Naive B cell (primary cell): ENCODE measurements around the gene RYR2. TPM values are rescaled to one million over a fixed set of nuclear protein-coding genes. Genes with fewer than 3 reads are reported as not detected.
"Not testable (repeated sequence)": the region's sequence is repeated elsewhere in the genome, so short reads cannot be mapped to it uniquely, and the experiment has no call there.

Source experiments
- ATAC-seq, 2 donors: fragments of 150-1000 bp; cut with Tn5 transposase; 2 replicates each; pipeline ENCODE4 v1.10.0; 2021; ENCODE audit warnings: low read depth in 2 of 2, mild to moderate bottlenecking in 2 of 2, moderate library complexity in 2 of 2
- DNase-seq: peaks from one replicate; pipeline ENCODE4 v3.0.0; 2022
- H3K27ac Mint-ChIP-seq, 6 donors: one replicate each; pipeline ENCODE4 v1.8.0; 2020 to 2022; ENCODE audit warnings: mild to moderate bottlenecking in 6 of 6, mixed read lengths in 6 of 6, moderate library complexity in 5 of 6, inconsistent platforms in 2 of 6
- H3K27me3 Mint-ChIP-seq, 3 donors: one replicate each; pipeline ENCODE4 v1.8.0; 2021 to 2022; ENCODE audit warnings: mixed read lengths in 3 of 3, mild to moderate bottlenecking in 1 of 3
- H3K36me3 Mint-ChIP-seq, 2 donors: one replicate each; pipeline ENCODE4 v1.8.0; 2020 to 2022; ENCODE audit warnings: mixed read lengths in 2 of 2, inconsistent platforms in 1 of 2, mild to moderate bottlenecking in 1 of 2
- H3K4me1 Mint-ChIP-seq, 3 donors: one replicate each; pipeline ENCODE4 v1.8.0; 2020 to 2022; ENCODE audit warnings: mixed read lengths in 3 of 3, inconsistent platforms in 1 of 3, mild to moderate bottlenecking in 1 of 3, moderate library complexity in 1 of 3
- H3K4me3 Mint-ChIP-seq, 8 donors: one replicate each; pipeline ENCODE4 v1.8.0; 2020 to 2022; ENCODE audit warnings: mild to moderate bottlenecking in 8 of 8, mixed read lengths in 8 of 8, moderate library complexity in 8 of 8, inconsistent platforms in 2 of 8
- H3K9me3 Mint-ChIP-seq, 7 donors: one replicate each; pipeline ENCODE4 v1.8.0; 2020 to 2022; ENCODE audit warnings: mixed read lengths in 7 of 7, mild to moderate bottlenecking in 5 of 7, inconsistent platforms in 2 of 7, moderate library complexity in 1 of 7
- polyA plus RNA-seq, 6 donors: library from polyadenylated mRNA; unstranded; fragments of 300-500 nt; fragmentation: Illumina TruSeq; gene quantifications; one replicate each; pipeline ENCODE4 v1.2.3, GENCODE V29; 2021; ENCODE audit warnings: low read depth in 6 of 6

RYR2 gene
- polyA plus RNA-seq, 6 donors from 2014 or later, result 0.09 TPM; not detected in 5

GRCh38 chr1:237111807-237112206 lies 69.8 kb downstream of the RYR2 start:
- H3K27me3 Mint-ChIP-seq, result peaks cover 0 to 4% (median 0%) of the 10 kb centered on the region in 3 donors
- ATAC-seq, result no peak

GRCh38 chr1:237112663-237113062 lies 70.7 kb downstream of the RYR2 start:
- Mint-ChIP-seq H3K27ac (no peak overlapping the region), H3K9me3 (peaks cover 0 to 4% (median 0%) of the 10 kb centered on the region in 7 donors), H3K36me3 (no peaks in the 10 kb centered on the region), H3K4me1 (no peaks in the 10 kb centered on the region), H3K27me3 (peaks cover 0 to 4% (median 0%) of the 10 kb centered on the region in 3 donors), H3K4me3 (no peak overlapping the region)
- ATAC-seq, result no peak
- no peak for DNase-seq

More at GRCh38 chr1:237111807-237112206, 69.8 kb downstream of the RYR2 start:
- H3K27ac Mint-ChIP-seq, result no peak overlapping the region
- H3K36me3 Mint-ChIP-seq, result no peaks in the 10 kb centered on the region
- DNase-seq, result no peak
- H3K9me3 Mint-ChIP-seq, result peaks cover 0 to 5% (median 0%) of the 10 kb centered on the region in 7 donors
- no peak overlapping the region for H3K4me3 Mint-ChIP-seq
- no peaks in the 10 kb centered on the region for H3K4me1 Mint-ChIP-seq

DNA sequence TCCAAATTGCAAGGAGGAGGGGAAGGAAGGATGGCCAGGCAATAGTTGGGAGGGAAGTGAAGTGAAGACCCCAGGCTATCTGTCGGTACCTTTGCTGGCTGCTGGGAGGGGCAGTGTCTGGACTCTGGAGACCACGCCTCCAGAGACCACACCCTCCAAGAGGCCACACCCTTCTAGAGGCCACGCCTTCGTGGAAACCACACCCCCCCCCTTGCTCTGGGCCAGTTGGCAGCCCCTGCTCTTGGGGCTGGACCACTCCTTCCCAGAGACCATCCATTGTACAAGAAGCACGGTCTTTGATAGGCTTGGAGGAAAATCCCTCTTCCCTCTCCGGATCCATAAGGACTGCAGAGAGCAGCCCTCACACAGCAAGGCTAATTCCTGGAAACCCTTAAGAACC lies 73.1 kb downstream of the RYR2 start:
- Mint-ChIP-seq H3K9me3 (peaks cover 0 to 4% (median 0%) of the 10 kb centered on the region in 7 donors), H3K27me3 (peaks cover 0 to 4% (median 0%) of the 10 kb centered on the region in 3 donors), H3K27ac (no peak overlapping the region), H3K4me3 (no peak overlapping the region), H3K36me3 (no peaks in the 10 kb centered on the region), H3K4me1 (no peaks in the 10 kb centered on the region)
- DNase-seq (no peak), ATAC-seq (no peak)

GRCh38 chr1:237119091-237119490 lies 77.1 kb downstream of the RYR2 start:
- Mint-ChIP-seq H3K27me3 (peaks cover 0 to 5% (median 4%) of the 10 kb centered on the region in 3 donors), H3K4me3 (no peak overlapping the region), H3K27ac (no peak overlapping the region), H3K9me3 (peaks cover 0 to 4% (median 2%) of the 10 kb centered on the region in 7 donors), H3K4me1 (no peaks in the 10 kb centered on the region), H3K36me3 (no peaks in the 10 kb centered on the region)
- no peak for ATAC-seq
- no peak for DNase-seq

DNA sequence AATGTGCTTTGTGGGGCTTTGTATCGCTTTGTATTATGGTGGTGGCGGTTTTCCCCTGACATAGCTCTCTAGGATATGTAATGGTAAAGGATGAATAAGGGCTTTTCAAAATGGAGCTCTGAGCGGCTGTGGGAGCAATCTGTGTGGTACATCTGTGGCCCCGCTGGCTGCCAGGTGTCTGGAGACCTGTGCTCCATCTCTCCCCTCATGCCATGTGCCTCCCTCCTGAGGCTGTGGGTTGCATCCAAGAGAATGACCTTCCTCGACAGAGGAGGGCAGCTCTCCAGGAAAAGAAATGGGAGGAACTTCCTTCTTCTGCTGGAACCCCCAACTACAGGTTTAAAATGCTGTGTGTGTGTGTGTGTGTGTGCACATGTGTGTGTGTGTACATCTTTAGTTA lies 78.7 kb downstream of the RYR2 start:
- DNase-seq (no peak), ATAC-seq (no peak)
- Mint-ChIP-seq H3K27me3 (peaks cover 0 to 5% (median 0%) of the 10 kb centered on the region in 3 donors), H3K27ac (no peak overlapping the region), H3K4me1 (no peaks in the 10 kb centered on the region), H3K4me3 (no peak overlapping the region), H3K9me3 (peaks cover 0 to 4% (median 2%) of the 10 kb centered on the region in 7 donors), H3K36me3 (no peaks in the 10 kb centered on the region)

- DNase-seq (no peak), ATAC-seq (no peak)
- Mint-ChIP-seq H3K36me3 (peaks cover 4 to 6% of the 10 kb centered on the region in 2 donors), H3K4me3 (no peak overlapping the region), H3K9me3 (peaks cover 5 to 16% (median 12%) of the 10 kb centered on the region in 7 donors), H3K4me1 (no peaks in the 10 kb centered on the region), H3K27me3 (peaks cover 0 to 5% (median 0%) of the 10 kb centered on the region in 3 donors), H3K27ac (no peak overlapping the region)
Observed at GRCh38 chr1:237124856-237125462, 83.0 kb downstream of the RYR2 start.

DNA sequence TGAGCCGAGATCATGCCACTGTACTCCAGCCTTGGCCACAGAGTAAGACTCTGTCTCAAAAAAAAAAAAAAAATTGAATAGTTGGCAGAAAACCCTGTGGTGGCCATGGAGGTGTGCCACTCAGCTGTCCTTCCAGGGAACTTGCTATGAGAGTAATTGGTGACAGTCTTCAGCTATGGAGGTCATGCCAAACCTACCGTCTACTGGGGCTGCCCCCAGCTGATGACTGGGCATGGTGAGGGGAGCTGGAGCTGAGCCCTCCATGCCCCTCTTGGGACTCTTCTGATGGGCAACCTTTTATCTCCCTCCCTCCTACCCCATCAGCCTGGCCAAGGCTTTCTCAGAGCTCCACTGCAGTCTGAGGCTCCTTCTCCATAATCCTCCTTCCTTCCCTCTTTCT lies 84.2 kb downstream of the RYR2 start:
- no peaks in the 10 kb centered on the region for H3K4me1 Mint-ChIP-seq
- no peak overlapping the region for H3K4me3 Mint-ChIP-seq
- no peak for DNase-seq

GRCh38 chr1:237127301-237127700 lies 85.3 kb downstream of the RYR2 start:
- H3K4me3 Mint-ChIP-seq, H3K36me3 Mint-ChIP-seq, ATAC-seq, H3K4me1 Mint-ChIP-seq, DNase-seq, H3K27ac Mint-ChIP-seq, H3K27me3 Mint-ChIP-seq: not testable (repeated sequence)
- peaks cover 13 to 36% (median 17%) of the 10 kb centered on the region in 7 donors for H3K9me3 Mint-ChIP-seq

More for the DNA sequence above, 84.2 kb downstream of the RYR2 start:
- peaks cover 0 to 5% (median 0%) of the 10 kb centered on the region in 3 donors for H3K27me3 Mint-ChIP-seq
- H3K9me3 Mint-ChIP-seq, result peaks cover 10 to 24% (median 16%) of the 10 kb centered on the region in 7 donors
- H3K27ac Mint-ChIP-seq, result no peak overlapping the region
- ATAC-seq, result no peak
- peaks cover 4 to 6% of the 10 kb centered on the region in 2 donors for H3K36me3 Mint-ChIP-seq

- Mint-ChIP-seq H3K4me3 (no peak overlapping the region), H3K4me1 (no peaks in the 10 kb centered on the region), H3K9me3 (peaks cover 15 to 50% (median 25%) of the 10 kb centered on the region in 7 donors)
Observed at GRCh38 chr1:237133921-237134320, 91.9 kb downstream of the RYR2 start.

DNA sequence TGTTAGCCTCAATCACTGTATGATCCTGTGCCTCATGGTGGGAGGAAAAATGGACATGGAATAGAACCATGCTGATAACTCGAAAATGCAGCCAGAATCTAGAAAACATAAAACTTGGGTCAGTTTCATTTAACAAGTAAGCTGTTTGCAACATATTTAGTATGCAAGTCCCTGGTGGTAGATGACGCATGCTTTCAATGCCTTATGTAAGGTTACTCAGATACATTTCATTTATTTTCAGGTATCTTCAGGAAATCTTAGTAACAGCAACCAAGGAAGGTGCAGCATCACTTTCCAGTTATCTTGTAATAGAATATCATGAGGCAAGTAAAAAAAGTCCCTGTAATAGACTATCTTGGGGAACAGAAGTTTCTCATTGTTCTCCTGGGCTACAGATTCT lies 92.9 kb downstream of the RYR2 start:
- H3K27ac Mint-ChIP-seq, result no peak overlapping the region
- no peak for DNase-seq
- H3K4me3 Mint-ChIP-seq, result no peak overlapping the region
- H3K27me3 Mint-ChIP-seq, result no peaks in the 10 kb centered on the region
- H3K4me1 Mint-ChIP-seq, result no peaks in the 10 kb centered on the region
- no peak for ATAC-seq
- H3K36me3 Mint-ChIP-seq, result no peaks in the 10 kb centered on the region
- peaks cover 12 to 48% (median 25%) of the 10 kb centered on the region in 7 donors for H3K9me3 Mint-ChIP-seq

More at GRCh38 chr1:237133921-237134320, 91.9 kb downstream of the RYR2 start:
- Mint-ChIP-seq H3K36me3 (no peaks in the 10 kb centered on the region), H3K27ac (no peak overlapping the region), H3K27me3 (no peaks in the 10 kb centered on the region)
- ATAC-seq, result no peak
- DNase-seq, result no peak

DNA sequence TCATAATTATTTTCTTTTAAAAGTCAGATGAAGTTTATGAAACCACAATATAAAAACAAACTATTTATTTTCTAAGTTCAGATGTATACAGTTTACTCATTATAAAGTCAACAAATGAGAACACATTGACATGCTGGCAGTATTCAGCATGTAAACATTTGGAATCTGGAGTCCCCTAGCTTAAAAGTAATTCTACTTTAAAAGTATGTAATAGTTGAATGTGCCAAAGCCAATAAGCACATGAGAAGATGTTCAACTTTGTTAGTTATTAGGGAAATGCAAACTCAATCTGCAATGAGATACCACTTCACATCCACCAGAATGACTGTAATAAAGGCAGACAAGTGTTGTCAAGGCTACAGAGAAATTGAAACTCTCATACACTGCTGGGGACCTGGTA lies 96.6 kb downstream of the RYR2 start:
- Mint-ChIP-seq H3K4me1 (no peaks in the 10 kb centered on the region), H3K36me3 (no peaks in the 10 kb centered on the region), H3K27ac (no peak overlapping the region), H3K4me3 (no peak overlapping the region), H3K27me3 (no peaks in the 10 kb centered on the region), H3K9me3 (peaks cover 0 to 13% (median 5%) of the 10 kb centered on the region in 7 donors)
- ATAC-seq, result no peak
- DNase-seq, result no peak

DNA sequence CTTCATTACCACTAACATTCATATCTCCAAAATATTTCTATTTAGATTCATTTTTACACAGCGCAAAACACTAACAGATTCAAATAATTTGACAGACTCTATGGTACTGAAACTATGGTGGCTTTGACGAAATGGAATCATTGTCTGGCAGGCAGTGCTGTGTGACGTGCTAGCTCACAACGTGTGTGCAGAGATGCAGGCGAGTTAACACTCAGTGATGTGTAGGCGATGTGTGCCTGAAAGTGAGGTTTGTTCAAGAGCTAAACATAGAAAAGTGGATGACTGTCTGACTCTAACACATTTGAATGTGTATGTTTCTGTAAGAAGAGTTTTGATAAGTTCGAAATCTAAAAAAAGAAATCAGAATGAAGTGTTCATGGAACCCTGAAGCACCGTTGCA lies 97.7 kb downstream of the RYR2 start:
- Mint-ChIP-seq H3K4me3 (no peak overlapping the region), H3K27me3 (no peaks in the 10 kb centered on the region), H3K27ac (no peak overlapping the region), H3K36me3 (no peaks in the 10 kb centered on the region), H3K9me3 (peaks cover 0 to 6% (median 2%) of the 10 kb centered on the region in 7 donors), H3K4me1 (no peaks in the 10 kb centered on the region)
- DNase-seq (no peak), ATAC-seq (no peak)

DNA sequence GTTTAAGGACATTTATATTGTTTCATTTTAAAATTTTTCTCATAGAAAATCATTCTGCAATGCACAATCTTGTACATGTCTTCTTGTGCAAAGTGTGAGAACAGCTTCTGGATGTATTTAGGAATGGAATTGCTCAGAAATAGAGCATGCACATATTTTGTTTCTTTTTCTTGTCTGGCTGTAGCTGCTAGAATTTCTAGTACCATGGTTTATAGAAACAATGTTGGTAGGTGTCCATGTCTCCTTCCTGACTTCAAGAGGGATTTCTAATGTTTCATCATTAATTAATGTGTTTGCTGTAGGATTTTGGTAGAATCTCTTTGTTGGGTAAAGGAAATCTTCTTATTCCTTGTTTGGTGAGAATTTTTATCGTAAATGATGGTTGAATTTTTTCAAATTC lies 99.0 kb downstream of the RYR2 start:
- Mint-ChIP-seq H3K4me3 (no peak overlapping the region), H3K27me3 (no peaks in the 10 kb centered on the region), H3K36me3 (no peaks in the 10 kb centered on the region), H3K27ac (no peak overlapping the region), H3K9me3 (peaks cover 0 to 3% (median 0%) of the 10 kb centered on the region in 7 donors), H3K4me1 (no peaks in the 10 kb centered on the region)
- DNase-seq, result no peak
- ATAC-seq, result no peak

- no peak for ATAC-seq
- Mint-ChIP-seq H3K4me3 (no peak overlapping the region), H3K27me3 (no peaks in the 10 kb centered on the region), H3K9me3 (peaks cover 0 to 3% (median 0%) of the 10 kb centered on the region in 7 donors), H3K36me3 (no peaks in the 10 kb centered on the region), H3K27ac (no peak overlapping the region), H3K4me1 (no peaks in the 10 kb centered on the region)
- no peak for DNase-seq
Observed at GRCh38 chr1:237141502-237141901, 99.5 kb downstream of the RYR2 start.
